GM21526 (cell line): ENCODE data around the gene PRDM16.

Experiments used
- ATAC-seq: cut with Tn5 transposase; IDR thresholded peaks from one replicate; pipeline ENCODE4 v1.9.1; 2021; ENCODE audit warnings: moderate library complexity; ENCODE audit not compliant: unreplicated experiment, low FRiP score

Gene PRDM16

GRCh38 chr1:3031401-3032221 lies 37.4 kb upstream of the PRDM16 start:
- ATAC-seq = no peak

- ATAC-seq = no peak
Measured at GRCh38 chr1:3032371-3033039, 36.5 kb upstream of the PRDM16 start.

- ATAC-seq = no peak
Measured at GRCh38 chr1:3033040-3033789, 35.8 kb upstream of the PRDM16 start.

GRCh38 chr1:3033790-3034090 lies 35.3 kb upstream of the PRDM16 start:
- no peak for ATAC-seq

GRCh38 chr1:3034162-3034561 lies 34.8 kb upstream of the PRDM16 start:
- ATAC-seq = no peak

DNA sequence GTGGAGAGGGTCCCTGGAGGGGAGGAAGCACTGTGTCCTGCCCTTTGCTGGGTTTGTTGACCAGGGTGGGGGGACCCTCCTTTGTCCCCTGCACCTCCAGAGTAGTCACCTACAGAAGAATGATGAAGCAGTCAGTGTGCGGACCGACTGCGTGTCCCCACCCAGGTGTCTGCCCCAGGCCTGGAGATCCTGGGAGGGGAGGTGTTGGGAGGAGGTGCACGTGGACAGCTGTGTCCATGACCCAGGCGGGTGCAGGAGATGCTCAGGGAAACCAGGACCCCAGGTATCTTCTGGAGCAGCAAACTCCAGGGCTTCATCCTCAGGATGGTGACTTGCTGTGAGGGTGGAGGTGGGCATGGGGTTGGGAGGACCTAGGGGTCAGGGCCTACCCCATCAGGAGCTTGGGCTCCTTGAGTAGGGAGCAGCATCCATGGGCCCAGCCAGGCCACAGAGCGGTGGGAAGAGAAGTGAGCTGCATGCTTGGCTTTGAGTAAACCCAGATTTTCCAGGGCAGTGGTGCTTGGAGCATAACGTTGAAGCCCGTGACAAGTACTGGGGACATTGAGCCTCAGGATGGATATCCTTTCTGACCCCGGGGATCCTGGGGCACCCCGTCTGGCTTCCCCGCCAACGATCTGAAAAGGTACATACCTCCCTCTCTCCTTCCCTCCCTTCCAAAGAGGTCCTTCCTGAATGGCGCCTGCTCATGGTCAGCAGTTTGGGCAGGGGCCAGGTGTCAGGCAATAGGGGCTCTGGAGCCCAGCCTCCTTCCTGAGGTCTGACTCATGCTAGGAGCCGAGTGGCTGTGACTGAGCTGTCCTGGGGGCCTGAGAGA lies 34.1 kb upstream of the PRDM16 start:
- ATAC-seq = no peak

- no peak for ATAC-seq
Measured at GRCh38 chr1:3035563-3036446, 33.2 kb upstream of the PRDM16 start.

- no peak for ATAC-seq
Measured at GRCh38 chr1:3036447-3037280, 32.3 kb upstream of the PRDM16 start.

GRCh38 chr1:3037281-3038040 lies 31.5 kb upstream of the PRDM16 start:
- no peak for ATAC-seq

- ATAC-seq = no peak
Measured at GRCh38 chr1:3038113-3038551, 30.9 kb upstream of the PRDM16 start.

- ATAC-seq = no peak
Measured at GRCh38 chr1:3038571-3039181, 30.3 kb upstream of the PRDM16 start.

DNA sequence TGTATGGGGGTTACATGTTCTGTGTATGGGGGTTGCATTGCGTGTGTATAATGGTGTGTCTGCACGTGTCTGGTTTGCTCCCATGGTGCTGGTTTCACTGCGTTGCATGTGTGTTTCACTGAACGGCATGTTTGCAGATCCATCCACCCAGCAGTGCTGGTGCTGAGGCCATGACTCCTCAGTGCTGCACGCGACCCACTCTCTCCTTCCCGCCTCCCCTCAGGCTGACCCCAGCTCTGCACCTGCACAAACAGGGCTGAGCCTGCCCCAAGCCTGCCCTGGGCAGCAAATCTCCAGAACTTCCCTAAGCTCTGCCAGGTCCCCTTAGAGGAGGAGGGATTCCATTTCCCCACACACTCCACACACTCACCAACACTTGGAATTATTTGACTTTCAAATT lies 29.0 kb upstream of the PRDM16 start:
- no peak for ATAC-seq

- ATAC-seq = no peak
Measured at GRCh38 chr1:3042481-3042880, 26.5 kb upstream of the PRDM16 start.

DNA sequence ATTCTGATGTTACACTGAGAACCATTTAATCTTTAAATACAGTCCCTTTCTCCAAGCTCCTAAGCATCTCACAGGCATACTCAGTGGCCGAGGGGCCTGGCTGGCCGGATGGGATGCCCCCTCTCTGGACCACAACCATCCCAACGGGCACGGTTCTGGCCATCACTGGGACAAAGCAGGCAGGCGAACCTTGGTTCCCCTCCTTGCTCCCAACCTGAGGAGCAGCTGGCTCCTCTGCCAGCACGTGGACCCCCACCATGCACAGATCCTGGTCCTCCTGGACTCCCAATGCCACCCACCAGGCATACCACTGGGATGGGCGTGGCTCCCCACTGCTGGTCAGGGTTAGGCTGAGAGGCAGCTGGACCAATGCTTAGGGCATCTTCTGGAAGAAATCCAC lies 19.8 kb upstream of the PRDM16 start:
- no peak for ATAC-seq

DNA sequence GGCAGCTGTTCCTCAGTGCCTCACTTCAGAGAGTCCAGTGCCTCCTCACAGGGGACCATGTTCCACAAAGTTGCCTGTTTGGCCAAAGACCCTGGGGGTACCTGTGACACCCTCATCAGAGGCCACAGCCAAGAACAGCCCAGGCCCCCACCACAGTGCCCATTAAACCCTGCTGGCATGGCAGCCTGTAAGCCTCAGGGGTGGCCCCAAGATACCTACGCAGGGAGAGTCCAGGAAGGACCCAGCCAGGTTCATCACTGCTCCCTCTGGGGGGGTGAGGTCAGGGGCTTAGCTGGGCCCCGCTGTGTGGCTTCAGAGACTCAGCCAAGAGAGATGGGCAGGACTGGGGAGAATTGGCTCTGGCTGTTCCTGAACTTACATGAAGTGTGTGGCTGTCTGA lies 19.1 kb upstream of the PRDM16 start:
- no peak for ATAC-seq

DNA sequence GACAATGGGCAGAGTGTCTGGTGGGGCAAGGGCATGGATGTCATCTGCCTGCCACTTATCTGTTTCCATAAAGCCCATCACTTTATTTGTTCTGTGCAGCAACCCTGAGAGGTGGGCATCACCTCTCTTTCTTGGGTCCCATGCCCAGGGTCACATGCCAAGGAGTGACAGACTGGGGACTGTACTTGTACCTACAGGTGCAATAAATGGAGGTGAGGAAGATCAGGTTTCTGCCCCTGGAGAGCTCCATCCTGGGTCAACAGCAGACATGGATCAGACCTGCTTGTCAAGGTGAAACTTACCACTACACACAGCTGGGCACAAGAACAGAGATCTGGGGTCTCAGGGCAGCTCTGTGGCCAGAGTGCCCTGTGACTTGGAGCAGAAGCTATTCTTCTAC lies 18.4 kb upstream of the PRDM16 start:
- no peak for ATAC-seq
